ENCODE measurements around the gene FGD3. TPM values are rescaled to one million over a fixed set of nuclear protein-coding genes. Genes with fewer than 3 reads are reported as not detected.

The FGD3 gene
- polyA plus RNA-seq, 4 donors = 5.3 to 8.0 (median 5.4) TPM

DNA sequence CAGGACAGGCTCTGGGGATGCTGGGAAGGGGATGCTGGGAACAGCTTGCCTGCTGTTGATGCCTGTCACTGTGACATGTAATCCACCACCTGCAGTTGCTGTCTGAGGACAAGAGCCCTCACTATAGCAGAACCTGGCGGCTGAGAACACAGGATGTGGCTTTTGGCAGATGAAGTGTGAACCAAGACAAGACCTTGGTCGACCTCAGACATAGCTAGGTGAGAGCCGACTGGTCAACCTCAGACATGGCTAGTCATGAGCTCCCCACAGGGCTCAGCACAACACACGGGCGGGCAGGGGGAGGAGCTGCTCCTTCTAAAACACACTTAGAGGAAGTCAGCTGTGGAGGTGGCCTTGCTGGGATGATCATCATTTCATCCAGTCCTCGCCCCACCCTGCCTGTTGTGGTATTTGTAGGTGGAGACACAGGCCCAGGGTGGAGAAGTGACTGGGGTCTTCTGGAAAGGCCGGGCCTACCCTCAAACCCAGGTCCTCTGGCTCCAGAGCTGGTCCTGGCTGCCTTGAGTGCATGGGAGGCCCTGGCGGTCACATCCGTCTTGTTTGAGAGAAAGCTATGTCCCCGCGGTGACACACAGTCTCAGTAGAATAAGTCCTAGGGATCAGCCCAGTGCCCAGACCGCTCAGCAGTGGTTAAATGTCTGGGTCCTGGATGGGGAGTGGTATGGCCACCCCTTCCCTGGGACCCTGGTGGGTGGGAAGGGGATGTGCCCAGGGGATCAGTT lies 117.2 kb downstream of the FGD3 start:
- DNase-seq (ENCODE audit: low read depth in 4 of 4, low spot score in 3 of 4) = no peak

DNA sequence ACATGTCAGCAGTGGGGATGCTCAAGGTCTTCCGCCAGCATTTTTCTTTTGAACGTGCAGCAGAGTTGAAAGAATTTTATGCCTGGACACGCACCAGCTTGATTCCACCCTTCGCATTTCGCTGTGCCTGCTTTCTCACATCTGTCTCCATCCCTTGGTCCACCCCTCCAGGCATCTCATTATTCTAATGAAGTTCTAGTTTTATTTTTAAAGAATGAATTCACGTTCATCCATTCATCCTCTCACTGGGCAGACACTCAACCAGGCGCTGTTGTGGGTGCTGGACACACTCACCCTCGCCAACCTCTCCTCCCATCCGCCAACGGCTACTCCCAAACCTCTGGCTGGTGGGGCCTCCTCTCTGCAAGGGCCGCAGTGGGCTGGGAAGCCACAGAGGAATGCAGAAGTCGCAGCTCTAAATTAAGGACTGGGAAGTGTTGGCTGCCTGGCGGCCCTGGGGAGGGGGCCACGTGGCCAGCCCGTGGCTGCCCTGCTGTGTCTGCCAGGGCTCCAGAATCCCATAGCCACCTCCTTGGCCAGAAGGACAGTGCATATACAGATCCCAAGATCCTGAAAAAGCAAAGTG lies 117.9 kb downstream of the FGD3 start:
- DNase-seq (ENCODE audit: low read depth in 4 of 4, low spot score in 3 of 4) = no peak

DNA sequence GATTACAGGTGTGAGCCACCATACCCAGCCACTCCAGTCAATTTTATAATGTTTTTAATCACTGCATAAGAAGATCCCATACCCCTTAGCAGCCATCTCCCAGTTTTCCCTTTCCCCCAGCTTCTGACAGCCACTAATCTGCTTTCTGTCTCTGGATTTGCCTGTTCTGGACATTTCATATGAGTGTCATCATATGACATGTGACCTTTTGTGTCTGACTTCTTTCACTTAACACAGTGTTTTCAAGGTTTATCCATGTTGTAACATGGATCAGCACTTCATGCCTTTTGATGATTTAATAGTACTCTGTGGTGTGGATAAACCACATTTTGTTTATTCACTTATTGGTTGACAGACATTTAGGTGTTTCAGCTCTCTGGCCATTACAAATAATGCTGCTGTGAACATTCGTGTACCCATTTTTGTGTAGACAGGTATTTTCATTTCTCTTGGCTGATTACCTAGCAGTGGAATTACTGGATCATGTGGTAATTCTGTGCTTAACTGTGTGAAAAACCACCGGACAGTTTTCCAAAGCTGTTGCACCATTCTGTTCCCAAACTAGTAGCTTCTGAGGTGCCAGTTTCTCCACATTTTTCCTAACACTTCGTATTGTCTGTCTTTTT lies 119.8 kb downstream of the FGD3 start:
- DNase-seq (ENCODE audit: low read depth in 4 of 4, low spot score in 3 of 4) = no peak

DNA sequence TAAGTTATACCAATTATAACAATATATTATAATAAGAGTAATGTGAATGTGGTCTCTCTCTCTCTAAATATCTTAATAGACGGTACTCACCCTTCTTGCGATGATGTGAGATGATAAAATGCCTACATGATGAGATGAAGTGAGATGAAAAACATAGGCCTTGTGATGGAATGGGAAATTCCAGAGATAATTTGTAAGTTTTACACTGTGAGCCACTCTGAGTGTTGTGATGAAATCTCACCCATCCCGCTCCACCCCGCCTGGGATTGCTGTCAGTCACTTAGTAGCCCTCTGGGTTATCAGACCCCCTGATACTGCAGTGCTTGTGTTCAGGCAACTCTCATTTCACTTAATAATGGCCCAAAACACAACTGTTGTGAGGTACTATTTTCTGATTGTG lies 121.6 kb downstream of the FGD3 start:
- no peak for DNase-seq (ENCODE audit: low read depth in 4 of 4, low spot score in 3 of 4)

DNA sequence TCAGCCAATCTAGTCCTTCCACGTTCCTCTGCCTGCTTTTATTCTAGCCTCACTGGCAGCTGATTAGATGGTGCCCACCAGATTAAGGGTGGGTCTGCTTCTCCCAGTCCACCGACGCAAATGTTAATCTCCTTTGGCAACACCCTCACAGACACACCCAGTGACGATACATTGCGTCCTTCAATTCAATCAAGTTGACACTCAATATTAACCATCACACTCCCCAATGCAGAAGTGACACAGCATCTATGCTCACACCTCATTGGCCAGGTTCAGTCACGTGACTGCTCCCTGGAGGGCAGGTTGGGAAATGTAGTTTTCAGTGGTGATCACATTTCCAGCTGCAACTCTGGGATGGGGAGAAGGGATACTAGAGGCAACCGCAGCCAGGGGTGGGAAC lies 124.1 kb downstream of the FGD3 start:
- no peak for DNase-seq (ENCODE audit: low read depth in 4 of 4, low spot score in 3 of 4)

DNA sequence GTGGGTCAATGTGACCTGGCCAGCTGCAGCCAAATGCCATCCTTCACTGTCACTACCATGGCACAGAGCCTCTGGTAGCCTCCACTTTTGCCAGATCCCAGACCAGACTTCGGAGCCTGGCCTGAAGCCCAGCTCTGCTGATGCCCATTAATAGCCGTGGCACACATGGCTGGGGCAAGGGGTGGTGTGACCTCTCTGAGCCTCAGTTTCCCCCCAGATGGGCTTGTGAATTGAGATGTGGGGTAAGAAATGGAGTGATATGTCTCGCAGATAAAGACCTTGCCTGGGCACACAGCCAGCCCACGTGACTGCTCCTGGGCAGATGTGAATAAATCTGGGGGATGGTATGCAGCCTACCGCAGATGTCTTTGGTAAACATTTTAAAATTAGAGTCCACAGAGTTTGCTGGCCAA lies 125.1 kb downstream of the FGD3 start:
- DNase-seq (ENCODE audit: low read depth in 4 of 4, low spot score in 3 of 4) = no peak

DNA sequence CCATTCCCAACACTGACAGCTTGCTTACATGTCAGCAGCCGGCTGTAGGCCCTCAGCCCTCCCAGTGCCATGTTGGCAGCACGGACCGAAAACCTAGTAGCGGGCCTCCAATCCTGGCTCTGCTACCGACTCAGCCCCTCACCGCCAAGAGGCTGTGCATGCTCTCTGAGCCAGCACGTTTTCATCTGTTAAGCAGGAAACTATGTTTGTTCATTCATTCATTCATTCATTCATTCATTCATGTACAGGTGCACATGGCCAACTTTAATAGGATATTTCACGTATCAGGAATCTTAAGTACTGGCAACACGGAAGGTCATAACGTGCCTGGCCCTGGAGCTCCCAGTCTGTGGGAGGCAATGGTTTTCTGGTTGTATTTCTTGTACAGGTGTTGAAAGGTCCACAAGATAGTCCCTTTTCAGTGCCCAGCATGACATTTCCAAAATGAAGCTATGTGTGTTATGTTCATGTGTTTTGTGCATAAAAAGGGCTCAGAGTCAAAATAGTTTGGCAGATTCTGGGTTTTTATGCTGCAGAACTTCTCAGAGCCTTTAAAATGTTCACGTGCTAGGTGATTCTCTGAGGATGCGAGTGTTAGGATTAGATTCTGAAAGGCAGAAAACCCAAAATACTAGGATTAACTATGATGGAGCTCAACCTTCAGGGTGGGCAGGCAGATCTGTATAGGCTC lies 128.9 kb downstream of the FGD3 start:
- DNase-seq (ENCODE audit: low read depth in 4 of 4, low spot score in 3 of 4) = no peak

DNA sequence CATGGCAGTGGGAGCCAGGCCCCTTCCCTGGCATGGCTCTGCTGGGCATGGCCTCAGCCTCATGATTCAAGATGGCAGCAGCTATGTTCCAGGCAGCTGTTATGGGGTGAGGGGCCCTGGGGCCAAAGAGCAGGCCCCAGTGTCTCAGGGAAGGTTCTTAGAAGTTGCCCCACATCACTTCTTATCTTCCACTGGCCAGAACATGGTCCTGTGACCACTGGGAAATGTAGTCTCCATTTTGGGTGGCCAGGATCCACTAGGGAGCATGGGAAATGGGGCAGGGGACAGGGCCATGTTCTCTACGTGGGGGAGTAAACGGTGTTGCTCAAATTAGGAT lies 129.4 kb downstream of the FGD3 start:
- no peak for DNase-seq (ENCODE audit: low read depth in 4 of 4, low spot score in 3 of 4)

DNA sequence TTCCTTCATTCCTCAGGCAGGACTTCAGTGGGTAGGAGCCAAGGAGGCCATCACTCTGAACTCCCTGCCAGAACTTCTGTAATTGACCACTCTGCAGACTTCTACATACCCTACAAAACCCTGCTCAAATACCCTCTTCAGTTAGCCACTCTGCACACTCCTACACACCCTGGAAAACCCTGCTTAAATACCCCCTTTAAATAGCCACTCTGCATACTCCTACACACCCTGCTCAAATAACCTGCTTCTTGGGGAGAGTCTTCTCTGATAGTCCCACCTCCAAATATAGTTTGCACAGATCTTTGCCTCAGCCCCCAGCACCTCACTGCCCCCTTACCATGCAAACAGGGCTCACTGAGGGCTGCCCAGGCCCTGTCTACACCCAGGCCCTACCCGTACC lies 130.0 kb downstream of the FGD3 start:
- no peak for DNase-seq (ENCODE audit: low read depth in 4 of 4, low spot score in 3 of 4)

DNA sequence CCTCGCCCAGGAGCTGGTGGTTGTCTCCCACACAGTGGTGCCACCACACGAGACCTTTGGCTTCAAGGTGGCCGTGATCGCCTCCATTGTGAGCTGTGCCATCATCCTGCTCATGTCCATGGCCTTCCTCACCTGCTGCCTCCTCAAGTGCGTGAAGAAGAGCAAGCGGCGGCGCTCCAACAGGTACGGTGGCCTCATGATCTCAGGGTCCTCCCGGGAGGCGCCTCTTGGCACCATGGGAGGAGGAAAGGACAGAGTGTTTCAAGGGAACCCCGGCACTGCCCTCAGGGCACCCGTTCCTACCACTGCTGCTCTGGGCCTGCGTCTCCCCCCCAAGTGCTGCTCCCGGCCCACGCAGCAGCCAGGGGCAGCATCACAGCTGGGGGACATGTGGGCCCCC lies 130.5 kb downstream of the FGD3 start:
- no peak for DNase-seq (ENCODE audit: low read depth in 4 of 4, low spot score in 3 of 4)

DNA sequence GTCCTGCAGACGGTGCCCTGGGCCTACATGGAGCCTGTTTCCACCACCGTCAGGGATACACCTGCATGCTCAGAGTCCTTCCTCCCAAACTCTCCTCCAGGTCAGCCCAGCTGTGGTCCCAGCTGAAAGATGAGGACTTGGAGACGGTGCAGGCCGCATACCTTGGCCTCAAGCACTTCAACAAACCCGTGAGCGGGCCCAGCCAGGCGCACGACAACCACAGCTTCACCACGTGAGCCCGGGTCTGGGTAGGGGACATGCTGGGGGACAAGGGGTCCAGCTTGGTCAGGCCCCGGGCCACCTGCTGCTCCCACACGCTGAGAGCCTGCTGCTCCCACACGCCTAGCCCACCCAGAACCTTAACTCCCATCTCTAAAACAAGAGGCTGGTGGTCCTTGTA lies 132.0 kb downstream of the FGD3 start:
- no peak for DNase-seq (ENCODE audit: low read depth in 4 of 4, low spot score in 3 of 4)

DNA sequence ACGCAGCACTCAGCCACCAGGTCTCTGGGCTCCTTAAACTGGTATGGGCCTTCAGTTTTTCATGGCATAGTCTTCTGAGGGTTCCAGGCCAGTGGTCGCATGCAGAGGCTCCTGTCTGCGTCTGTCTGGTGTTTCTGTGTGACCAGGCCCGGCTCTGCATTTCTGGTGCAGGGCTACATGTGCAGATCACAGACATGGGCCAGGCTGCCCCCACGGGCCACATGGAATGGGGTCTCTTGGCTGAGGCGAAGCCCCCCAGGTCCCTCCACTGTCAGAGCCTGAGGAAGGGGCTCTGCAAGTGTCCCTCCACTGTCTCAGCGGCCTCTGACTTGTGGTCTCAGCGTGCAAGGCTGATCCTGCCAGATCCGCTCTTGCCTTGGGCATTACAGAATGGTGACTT lies 133.1 kb downstream of the FGD3 start:
- DNase-seq (ENCODE audit: low read depth in 4 of 4, low spot score in 3 of 4) = no peak

DNA sequence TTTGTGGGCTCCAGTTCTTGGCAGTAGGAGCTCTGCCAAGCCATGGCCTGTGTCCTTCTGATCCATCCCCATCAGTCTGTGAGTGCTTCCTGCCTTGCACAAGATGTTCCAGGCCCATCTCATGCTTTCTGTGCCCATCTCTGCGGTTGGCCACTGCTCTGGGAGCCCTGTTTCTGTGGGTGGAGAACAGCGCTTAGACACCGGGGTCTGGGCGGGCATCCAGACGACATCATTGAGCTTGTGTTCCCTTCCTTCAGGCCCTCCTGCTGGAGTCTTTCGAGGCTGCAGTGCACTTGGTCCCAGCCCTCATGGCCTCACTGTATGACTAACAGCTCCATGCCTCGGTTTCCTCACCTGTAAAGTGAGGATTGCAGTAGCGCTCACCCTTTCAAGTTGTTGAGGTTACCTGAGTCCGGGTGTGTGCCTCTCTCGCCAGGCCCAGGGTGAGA lies 133.8 kb downstream of the FGD3 start:
- DNase-seq (ENCODE audit: low read depth in 4 of 4, low spot score in 3 of 4) = no peak

DNA sequence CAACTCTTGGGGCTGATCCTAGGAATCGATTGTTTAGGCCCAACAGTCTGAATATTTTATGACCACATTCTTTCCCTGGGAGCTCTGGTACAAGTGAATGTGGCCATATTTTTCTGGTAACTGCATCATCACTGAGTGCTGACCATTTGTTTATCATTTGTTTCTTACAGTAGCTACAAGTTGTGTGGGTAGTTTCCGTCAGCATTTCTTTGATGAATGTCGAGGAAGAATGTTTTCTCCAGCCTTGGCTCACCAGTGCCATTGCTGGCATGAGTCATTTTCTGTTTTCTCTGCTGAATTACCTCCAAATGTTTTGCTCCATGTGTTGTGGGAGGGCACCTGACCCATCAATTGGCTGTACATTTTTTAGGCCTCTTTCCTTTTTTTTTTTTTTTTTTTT lies 134.6 kb downstream of the FGD3 start:
- no peak for DNase-seq (ENCODE audit: low read depth in 4 of 4, low spot score in 3 of 4)

DNA sequence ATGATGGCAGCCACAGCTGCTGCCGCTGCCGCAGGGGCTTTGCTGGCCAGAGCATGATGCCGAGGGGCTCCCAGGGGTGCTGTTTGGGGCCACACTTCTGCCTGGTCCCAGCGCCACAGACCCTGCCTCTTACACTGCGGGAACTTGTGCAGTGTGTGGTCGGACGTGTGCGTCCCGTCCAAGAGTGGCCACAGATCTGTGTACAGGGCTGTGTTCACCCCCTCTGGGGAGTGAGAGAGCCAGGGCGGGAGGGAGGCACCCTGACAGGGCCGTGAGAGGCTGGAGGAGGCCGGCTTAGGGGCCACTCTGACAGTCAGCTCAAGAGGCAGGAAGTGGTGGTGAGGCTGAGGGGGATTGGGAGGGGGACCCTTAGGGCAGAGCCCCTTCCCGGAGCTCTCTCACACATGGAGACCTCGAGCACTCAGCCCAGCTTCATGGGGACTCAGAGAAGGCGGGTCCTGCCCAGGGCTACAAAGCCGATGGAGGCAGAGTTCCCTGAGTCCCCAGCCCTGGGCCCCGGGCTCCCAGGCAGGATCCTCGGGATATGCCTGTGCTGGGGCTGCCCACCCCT lies 135.6 kb downstream of the FGD3 start:
- DNase-seq (ENCODE audit: low read depth in 4 of 4, low spot score in 3 of 4) = no peak

DNA sequence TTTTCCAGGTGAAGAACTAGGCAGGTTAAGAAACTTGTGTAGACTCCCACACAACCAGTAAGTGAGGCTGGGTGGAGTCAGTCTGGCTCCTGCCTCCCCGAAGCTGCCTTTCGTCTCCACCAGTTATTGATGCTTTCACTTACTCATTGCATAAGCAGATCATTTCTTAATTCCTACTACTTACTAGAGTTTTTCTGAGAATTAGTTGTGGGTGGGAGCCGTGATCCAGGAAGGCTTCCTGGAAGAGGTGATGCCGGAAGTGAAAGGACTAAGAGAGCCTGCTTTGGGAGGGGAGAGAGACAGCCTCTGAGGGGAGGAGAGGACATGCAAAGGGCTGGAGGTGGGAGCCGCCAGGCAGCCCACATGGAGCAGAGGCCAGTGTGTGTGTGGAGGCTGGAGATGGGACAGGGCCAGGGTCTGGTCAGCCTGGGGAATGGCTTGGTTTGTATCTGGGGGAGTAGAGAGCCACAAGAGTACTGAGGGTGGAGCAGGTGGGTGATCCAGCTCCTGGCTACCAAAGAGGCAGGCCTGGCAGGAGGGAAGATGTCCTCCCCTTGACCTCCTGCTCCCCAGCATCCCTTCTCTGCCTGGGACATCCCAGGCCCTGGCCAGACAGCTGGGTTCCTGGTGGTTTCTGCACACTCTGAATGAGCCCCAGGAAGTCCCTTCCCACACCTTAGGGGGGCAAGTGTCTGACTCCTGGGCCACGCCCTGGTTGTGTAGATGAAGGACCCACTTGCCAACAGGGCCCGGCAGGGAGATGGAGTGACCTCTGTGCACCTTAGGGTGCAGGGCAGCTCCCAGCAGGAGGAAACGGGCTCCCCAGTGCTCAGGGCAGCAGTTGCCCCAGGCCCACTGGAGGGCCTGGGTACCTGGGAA lies 136.5 kb downstream of the FGD3 start:
- DNase-seq (ENCODE audit: low read depth in 4 of 4, low spot score in 3 of 4) = no peak

DNA sequence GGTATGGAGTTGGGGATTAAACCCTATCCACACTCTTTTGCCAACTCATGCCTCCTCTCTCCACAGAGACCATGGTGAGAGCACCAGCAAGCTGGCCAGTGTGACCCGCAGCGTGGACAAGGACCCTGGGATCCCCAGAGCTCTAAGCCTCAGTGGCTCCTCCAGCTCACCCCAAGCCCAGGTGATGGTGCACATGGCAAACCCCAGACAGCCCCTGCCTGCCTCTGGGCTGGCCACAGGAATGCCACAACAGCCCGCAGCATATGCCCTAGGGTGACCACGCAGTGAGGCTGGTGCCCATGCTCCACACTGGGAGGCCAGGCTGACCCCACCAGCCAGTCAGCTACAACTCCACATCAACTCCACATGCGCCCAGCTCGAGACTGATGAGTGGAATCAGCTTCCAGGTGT lies 137.2 kb downstream of the FGD3 start:
- DNase-seq (ENCODE audit: low read depth in 4 of 4, low spot score in 3 of 4) = no peak

DNA sequence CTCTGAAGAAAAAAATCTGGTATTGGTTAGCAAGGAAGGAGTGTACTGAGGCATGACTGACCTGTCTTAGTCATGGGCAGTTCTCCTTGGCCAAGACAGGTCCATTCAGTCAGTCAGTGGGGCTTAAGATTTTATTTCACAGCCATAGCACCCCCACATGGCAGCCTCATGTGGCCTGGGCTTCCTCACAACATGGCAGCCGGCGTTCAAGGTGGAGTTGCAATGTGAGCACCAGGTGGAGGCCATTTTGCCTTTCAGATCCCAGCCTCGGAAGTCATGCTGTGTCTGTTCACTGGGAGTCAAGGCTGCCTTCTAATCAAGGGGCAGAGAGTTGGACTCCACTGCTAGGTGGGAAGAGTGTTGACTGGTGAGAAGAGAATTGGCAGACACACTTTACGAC lies 138.4 kb downstream of the FGD3 start:
- no peak for DNase-seq (ENCODE audit: low read depth in 4 of 4, low spot score in 3 of 4)
